Measurements from ENCODE around the gene PARD3B.

The PARD3B gene

GRCh38 chr2:204776781-204777559 is 231.7 kb downstream of the PARD3B start:
- TF ChIP-seq CTCF (IDR thresholded peaks at IDR 0.05; ENCODE audit: insufficient read depth, low read length, poor library complexity, severe bottlenecking), result no peak
- Histone ChIP-seq H3K36me3 (ENCODE audit: control insufficient read depth, insufficient read depth, low read length) (no peaks in the 10 kb centered on the region), H3K4me3 (replicated peaks; ENCODE audit: low read depth, low read length) (no peak overlapping the region), H3K27me3 (replicated peaks; ENCODE audit: control insufficient read depth, insufficient read depth, low read length) (no peaks in the 10 kb centered on the region)
- DNase-seq (ENCODE audit: extremely low read depth, insufficient read length), result no peak

- H3K27me3 ChIP-seq (replicated peaks; ENCODE audit: control insufficient read depth, insufficient read depth, low read length), result no peaks in the 10 kb centered on the region
- no peak for DNase-seq (ENCODE audit: extremely low read depth, insufficient read length)
- H3K36me3 ChIP-seq (ENCODE audit: control insufficient read depth, insufficient read depth, low read length), result no peaks in the 10 kb centered on the region
- H3K4me3 ChIP-seq (replicated peaks; ENCODE audit: low read depth, low read length), result no peak overlapping the region
- TF ChIP-seq CTCF (IDR thresholded peaks at IDR 0.05; ENCODE audit: insufficient read depth, low read length, poor library complexity, severe bottlenecking), result no peak
Observed at GRCh38 chr2:204779771-204780170, 234.5 kb downstream of the PARD3B start.

- TF ChIP-seq CTCF (IDR thresholded peaks at IDR 0.05; ENCODE audit: insufficient read depth, low read length, poor library complexity, severe bottlenecking), result no peak
- H3K36me3 ChIP-seq (ENCODE audit: control insufficient read depth, insufficient read depth, low read length), result no peaks in the 10 kb centered on the region
Observed at GRCh38 chr2:204781941-204782340, 236.7 kb downstream of the PARD3B start.

GRCh38 chr2:204790076-204790475 is 244.8 kb downstream of the PARD3B start:
- no peaks in the 10 kb centered on the region for H3K36me3 ChIP-seq (ENCODE audit: control insufficient read depth, insufficient read depth, low read length)
- TF ChIP-seq CTCF (IDR thresholded peaks at IDR 0.05; ENCODE audit: insufficient read depth, low read length, poor library complexity, severe bottlenecking), result no peak
- DNase-seq (ENCODE audit: extremely low read depth, insufficient read length), result no peak
- H3K27me3 ChIP-seq (replicated peaks; ENCODE audit: control insufficient read depth, insufficient read depth, low read length), result no peaks in the 10 kb centered on the region
- H3K4me3 ChIP-seq (replicated peaks; ENCODE audit: low read depth, low read length), result no peak overlapping the region

More at GRCh38 chr2:204781941-204782340, 236.7 kb downstream of the PARD3B start:
- H3K27me3 ChIP-seq (replicated peaks; ENCODE audit: control insufficient read depth, insufficient read depth, low read length), result no peaks in the 10 kb centered on the region
- no peak overlapping the region for H3K4me3 ChIP-seq (replicated peaks; ENCODE audit: low read depth, low read length)
- DNase-seq (ENCODE audit: extremely low read depth, insufficient read length), result no peak

GRCh38 chr2:204791230-204791629 is 246.0 kb downstream of the PARD3B start:
- TF ChIP-seq CTCF (IDR thresholded peaks at IDR 0.05; ENCODE audit: insufficient read depth, low read length, poor library complexity, severe bottlenecking), result no peak
- no peak for DNase-seq (ENCODE audit: extremely low read depth, insufficient read length)
- H3K27me3 ChIP-seq (replicated peaks; ENCODE audit: control insufficient read depth, insufficient read depth, low read length), result no peaks in the 10 kb centered on the region
- no peak overlapping the region for H3K4me3 ChIP-seq (replicated peaks; ENCODE audit: low read depth, low read length)
- no peaks in the 10 kb centered on the region for H3K36me3 ChIP-seq (ENCODE audit: control insufficient read depth, insufficient read depth, low read length)
